HEK293T (cell line): ENCODE data around the gene MAP4K5.
A peak's percentile ranks its signal among the peaks of the same experiment; 100 is the strongest.
"Not testable (repeated sequence)": the region's sequence is repeated elsewhere in the genome, so short reads cannot be mapped to it uniquely, and the experiment has no call there.

Experiments used
- CTCF ChIA-PET: fragments of 350-600 bp; formaldehyde crosslinking; extraction: SDS; loops from one replicate; lab custom pipeline; 2021; ENCODE audit warnings: antibody characterized with exemption, inconsistent platforms; lab: Yijun Ruan, JAX
- POLR2A ChIA-PET: fragments of 350-600 bp; formaldehyde crosslinking; extraction: SDS; loops from one replicate; lab custom pipeline; 2020; ENCODE audit warnings: antibody characterized with exemption, inconsistent platforms; lab: Yijun Ruan, JAX
- DNase-seq: peaks from one replicate; pipeline ENCODE4 v3.0.0; 2012; ENCODE audit warnings: mixed read lengths; ENCODE audit errors: extremely low spot score
- ARNT ChIP-seq: fragments of 450-650 bp; IDR thresholded peaks from 2 replicates; pipeline ENCODE4 v1.6.1; 2017; ENCODE audit warnings: mild to moderate bottlenecking
- BHLHE40 ChIP-seq: fragments of 450-650 bp; IDR thresholded peaks from 2 replicates; pipeline ENCODE4 v1.6.1; 2016; ENCODE audit warnings: mild to moderate bottlenecking, moderate library complexity, borderline replicate concordance
- CTBP1 ChIP-seq: fragments of 450-650 bp; IDR thresholded peaks from 2 replicates; pipeline ENCODE4 v1.6.1; 2016; ENCODE audit warnings: borderline replicate concordance
- ELF4 ChIP-seq: fragments of 450-650 bp; IDR thresholded peaks from 2 replicates; pipeline ENCODE4 v1.6.1; 2017; ENCODE audit warnings: antibody characterized with exemption
- FOXA1 ChIP-seq: fragments of 450-650 bp; IDR thresholded peaks from 2 replicates; pipeline ENCODE4 v1.6.1; 2016; ENCODE audit warnings: mild to moderate bottlenecking
- FOXK2 ChIP-seq: fragments of 450-650 bp; IDR thresholded peaks from 2 replicates; pipeline ENCODE4 v1.6.1; 2016; ENCODE audit warnings: mild to moderate bottlenecking
- FOXM1 ChIP-seq: fragments of 450-650 bp; IDR thresholded peaks from 2 replicates; pipeline ENCODE4 v1.6.1; 2017; ENCODE audit warnings: mild to moderate bottlenecking, borderline replicate concordance
- HDGF ChIP-seq: fragments of 450-650 bp; IDR thresholded peaks from 2 replicates; pipeline ENCODE4 v1.6.1; 2017; ENCODE audit warnings: antibody characterized with exemption, borderline replicate concordance
- L3MBTL2 ChIP-seq: fragments of 450-650 bp; conservative IDR thresholded peaks from 2 replicates; pipeline ENCODE4 v1.6.1; 2016; ENCODE audit warnings: mild to moderate bottlenecking
- LEF1 ChIP-seq: fragments of 450-650 bp; IDR thresholded peaks from 2 replicates; pipeline ENCODE4 v1.6.1; 2017; ENCODE audit warnings: mild to moderate bottlenecking, borderline replicate concordance
- NFRKB ChIP-seq: fragments of 450-650 bp; IDR thresholded peaks from 2 replicates; pipeline ENCODE4 v1.6.1; 2016; ENCODE audit warnings: mild to moderate bottlenecking, moderate library complexity
- SP1 ChIP-seq: fragments of 450-650 bp; IDR thresholded peaks from 2 replicates; pipeline ENCODE4 v1.6.1; 2017
- SUZ12 ChIP-seq: fragments of 450-650 bp; IDR thresholded peaks from 2 replicates; pipeline ENCODE4 v1.6.1; 2016; ENCODE audit warnings: mild to moderate bottlenecking
- TARDBP ChIP-seq: fragments of 450-650 bp; IDR thresholded peaks from 2 replicates; pipeline ENCODE4 v1.6.1; 2016
- ZNF384 ChIP-seq: fragments of 450-650 bp; IDR thresholded peaks from 2 replicates; pipeline ENCODE4 v1.6.1; 2016
- TF ChIP-seq, protein P1 (sequence below): fragments of 450-650 bp; IDR thresholded peaks from 2 replicates; pipeline ENCODE4 v1.6.1; 2016

The MAP4K5 gene

DNA sequence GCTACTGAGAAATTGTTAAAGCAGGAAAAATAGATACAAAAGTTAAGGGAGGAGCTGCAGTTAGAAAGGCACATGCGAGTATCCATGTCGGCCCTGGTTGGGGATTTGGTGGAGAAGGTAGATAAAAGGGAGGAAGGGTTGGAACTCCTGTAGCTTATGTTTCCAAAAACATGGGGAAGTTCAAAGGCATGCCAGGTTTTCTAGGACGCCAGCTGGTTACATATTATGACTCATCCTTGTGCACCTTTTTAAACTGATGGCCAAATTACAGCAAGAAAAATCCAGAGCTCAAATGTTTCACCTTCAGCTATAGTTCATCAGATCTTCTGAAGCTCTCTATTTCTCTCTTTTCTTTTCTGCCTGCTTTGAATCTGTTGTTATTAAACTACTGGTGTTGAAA lies 13.2 kb upstream of the MAP4K5 start:
- TF ChIP-seq LEF1 = no peak
- no peak for TF ChIP-seq SP1
- TF ChIP-seq HDGF = no peak
- no peak for TF ChIP-seq NFRKB
- no peak for TF ChIP-seq FOXA1
- TF ChIP-seq SUZ12 = no peak
- TF ChIP-seq ZNF384 = no peak
- no peak for TF ChIP-seq TARDBP
- no peak for TF ChIP-seq BHLHE40
- no peak for TF ChIP-seq CTBP1
- TF ChIP-seq, protein P1, sequence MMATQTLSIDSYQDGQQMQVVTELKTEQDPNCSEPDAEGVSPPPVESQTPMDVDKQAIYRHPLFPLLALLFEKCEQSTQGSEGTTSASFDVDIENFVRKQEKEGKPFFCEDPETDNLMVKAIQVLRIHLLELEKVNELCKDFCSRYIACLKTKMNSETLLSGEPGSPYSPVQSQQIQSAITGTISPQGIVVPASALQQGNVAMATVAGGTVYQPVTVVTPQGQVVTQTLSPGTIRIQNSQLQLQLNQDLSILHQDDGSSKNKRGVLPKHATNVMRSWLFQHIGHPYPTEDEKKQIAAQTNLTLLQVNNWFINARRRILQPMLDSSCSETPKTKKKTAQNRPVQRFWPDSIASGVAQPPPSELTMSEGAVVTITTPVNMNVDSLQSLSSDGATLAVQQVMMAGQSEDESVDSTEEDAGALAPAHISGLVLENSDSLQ = no peak
- POLR2A ChIA-PET = interaction anchor here (0.8 to 1.1 kb wide), 2 partner anchors 12 to 14 kb away, joined by 3 to 5 read pairs; partner anchors contain the start of gene ATL1
- CTCF ChIA-PET = no interaction called here

DNA sequence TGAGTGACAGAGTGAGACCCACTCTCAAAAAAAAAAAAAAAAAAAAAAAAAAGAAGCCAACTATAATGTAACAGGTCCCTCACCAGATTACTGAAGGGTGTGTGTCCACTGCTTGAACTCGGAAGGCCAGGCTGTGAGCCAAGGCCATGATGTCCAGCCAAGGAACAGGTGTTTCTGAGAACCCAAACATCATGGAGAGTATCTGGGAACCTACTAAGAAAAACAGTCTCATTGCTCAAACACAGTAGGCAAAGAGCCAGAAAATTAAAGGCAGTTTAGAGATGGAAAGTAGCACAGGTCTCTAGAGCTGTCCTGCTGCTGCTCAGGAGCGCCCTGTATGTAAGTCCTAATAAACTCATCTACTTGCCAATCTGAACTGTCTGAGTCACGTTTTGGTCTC lies 12.5 kb upstream of the MAP4K5 start:
- ChIA-PET POLR2A (interaction anchor here (1.1 kb wide), 1 partner anchor 15 kb away, joined by 5 read pairs; the partner anchor contains the start of gene ATL1), CTCF (interaction anchor here (0.6 kb wide), 3 partner anchors 9 to 226 kb away, joined by 3 to 4 read pairs (median 4); no protein-coding TSS in a partner anchor)
- TF ChIP-seq LEF1 = no peak
- TF ChIP-seq ARNT = no peak
- TF ChIP-seq TARDBP = no peak
- no peak for TF ChIP-seq SP1
- no peak for TF ChIP-seq ELF4
- no peak for TF ChIP-seq FOXA1
- TF ChIP-seq L3MBTL2 = no peak
- TF ChIP-seq BHLHE40 = no peak
- no peak for TF ChIP-seq SUZ12
- TF ChIP-seq HDGF = no peak
- no peak for TF ChIP-seq CTBP1
- no peak for TF ChIP-seq NFRKB
- TF ChIP-seq FOXM1 = no peak
- TF ChIP-seq FOXK2 = no peak
- TF ChIP-seq ZNF384 = no peak
- TF ChIP-seq, protein P1 = no peak
- DNase-seq = no peak

More for the DNA sequence above, 13.2 kb upstream of the MAP4K5 start:
- no peak for DNase-seq

DNA sequence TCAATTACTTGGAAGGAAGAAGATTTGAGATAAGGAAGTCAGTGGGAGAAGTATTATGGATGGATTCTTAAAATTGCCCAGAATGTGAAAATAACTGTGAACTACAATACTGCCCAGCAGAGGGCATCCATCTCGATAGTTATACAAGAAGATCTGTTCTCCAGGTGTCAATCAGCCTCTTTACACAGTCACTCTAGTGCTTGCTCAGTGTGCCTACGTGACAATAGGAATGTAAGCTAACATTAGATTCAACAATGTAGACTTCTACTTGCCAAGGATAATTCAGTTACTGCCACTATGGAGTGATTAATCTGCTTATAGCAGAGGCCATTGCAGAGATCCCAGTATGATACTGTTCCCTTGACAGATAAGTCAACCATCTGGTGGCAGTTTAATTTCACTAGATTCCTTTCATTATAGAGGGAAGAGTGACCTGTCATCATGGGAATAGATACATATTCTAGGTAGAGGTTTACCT lies 10.6 kb upstream of the MAP4K5 start:
- TF ChIP-seq FOXK2 = no peak
- TF ChIP-seq, protein P1 = peak; percentile 96
- TF ChIP-seq TARDBP = no peak
- no peak for TF ChIP-seq ELF4
- TF ChIP-seq BHLHE40 = no peak
- peak; percentile 53 for DNase-seq
- ChIA-PET POLR2A (no interaction called here), CTCF (interaction anchor here (0.5 to 1.5 kb wide), 2 partner anchors 233 to 508 kb away, joined by 5 to 7 read pairs; no protein-coding TSS in a partner anchor)

DNA sequence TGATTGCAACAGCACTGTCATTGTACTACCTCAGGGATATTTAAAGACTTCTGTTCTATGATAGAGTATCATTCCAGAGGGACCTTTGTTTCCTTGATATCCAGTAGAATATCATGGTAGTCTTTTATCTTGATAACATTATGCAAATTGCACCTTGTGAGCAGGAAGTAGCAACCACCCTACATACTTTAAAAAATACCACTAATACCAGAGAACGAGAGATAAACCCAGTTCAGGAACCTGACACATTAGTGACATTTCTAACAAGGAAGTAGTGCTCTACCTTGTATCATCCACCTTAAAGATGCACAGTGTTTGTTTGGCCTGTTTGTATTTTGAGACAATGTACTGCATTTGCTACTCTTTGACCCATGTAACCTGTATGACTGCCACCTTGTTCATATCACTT lies 8.8 kb upstream of the MAP4K5 start:
- TF ChIP-seq LEF1 (no peak), ELF4 (no peak), ZNF384 (no peak), FOXA1 (no peak), SUZ12 (no peak), NFRKB (no peak), BHLHE40 (no peak), ARNT (no peak), L3MBTL2 (no peak), CTBP1 (no peak), TARDBP (no peak), FOXK2 (no peak), HDGF (no peak), SP1 (no peak), FOXM1 (no peak)
- TF ChIP-seq, protein P1 = no peak
- ChIA-PET POLR2A (no interaction called here), CTCF (interaction anchor here (0.6 to 1.2 kb wide), 2 partner anchors 233 to 664 kb away, joined by 4 to 5 read pairs; no protein-coding TSS in a partner anchor)
- DNase-seq = no peak

DNA sequence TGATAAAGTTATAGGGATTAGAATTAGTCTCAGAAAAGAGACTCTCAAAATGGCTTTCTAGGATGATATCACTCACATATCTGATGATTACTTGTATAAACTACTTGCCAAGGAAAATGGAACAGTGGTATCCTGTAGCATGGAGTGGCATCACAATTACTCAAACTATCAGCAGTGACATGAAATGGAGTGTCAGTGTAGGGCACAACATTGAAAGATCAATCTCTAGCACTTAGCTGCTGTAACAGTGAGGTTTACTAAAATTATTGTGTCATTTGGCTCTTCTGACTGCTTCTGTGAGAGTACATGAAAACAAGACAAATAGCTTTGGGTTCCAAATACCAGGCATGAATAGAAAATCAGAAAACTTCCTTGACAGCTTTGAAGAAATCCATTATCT lies 6.7 kb upstream of the MAP4K5 start:
- DNase-seq = no peak
- POLR2A ChIA-PET = interaction anchor here (0.6 to 1.4 kb wide), 3 partner anchors 129 to 922 kb away, joined by 3 read pairs; partner anchors contain the start of gene SAV1
- TF ChIP-seq LEF1 = no peak
- no peak for TF ChIP-seq SP1
- CTCF ChIA-PET = interaction anchor here (0.6 to 1.4 kb wide), 2 partner anchors 218 to 390 kb away, joined by 3 to 5 read pairs; no protein-coding TSS in a partner anchor

DNA sequence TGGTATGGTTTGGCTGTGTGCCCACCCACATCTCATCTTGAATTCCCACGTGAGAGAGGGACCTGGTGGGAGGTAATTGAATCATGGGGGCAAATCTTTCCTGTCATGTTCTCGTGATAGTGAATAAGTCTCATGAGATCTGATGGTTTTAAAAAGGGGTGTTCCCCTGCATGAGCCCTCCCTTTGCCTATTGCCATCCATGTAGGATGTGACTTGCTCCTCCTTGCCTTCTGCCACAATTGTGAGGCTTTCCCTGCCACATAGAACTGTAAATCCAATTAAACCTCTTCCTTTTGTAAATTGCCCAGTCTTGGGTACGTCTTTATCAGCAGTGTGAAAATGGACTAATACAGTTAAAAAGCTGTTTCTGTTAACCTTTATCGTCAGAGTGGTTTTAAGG lies 5.7 kb upstream of the MAP4K5 start:
- POLR2A ChIA-PET, DNase-seq: not testable (repeated sequence)

More for the DNA sequence above, 5.7 kb upstream of the MAP4K5 start:
- CTCF ChIA-PET = interaction anchor here (1.4 kb wide), 1 partner anchor 217 kb away, joined by 5 read pairs; no protein-coding TSS in a partner anchor
